Neural crest cell (in vitro differentiated cells): ENCODE data around the gene DNAH6. TPM values are rescaled to one million over a fixed set of nuclear protein-coding genes. Genes with fewer than 3 reads are reported as not detected.

Experiments
- DNase-seq: peaks from one replicate; pipeline ENCODE4 v3.0.0; 2021; ENCODE audit warnings: low read depth, mixed read lengths, low spot score
- H3K27ac Mint-ChIP-seq: one replicate; pipeline ENCODE4 v1.8.0; 2021; ENCODE audit warnings: mild to moderate bottlenecking, mixed read lengths; ENCODE audit not compliant: unreplicated experiment
- H3K27me3 Mint-ChIP-seq: 2 replicates; pipeline ENCODE4 v1.8.0; 2021; ENCODE audit warnings: low read depth, mild to moderate bottlenecking, mixed read lengths
- H3K36me3 Mint-ChIP-seq: 2 replicates; pipeline ENCODE4 v1.8.0; 2021; ENCODE audit warnings: low read depth, mild to moderate bottlenecking, mixed read lengths
- H3K4me1 Mint-ChIP-seq: 2 replicates; pipeline ENCODE4 v1.8.0; 2021; ENCODE audit warnings: mixed read lengths
- H3K4me3 Mint-ChIP-seq: one replicate; pipeline ENCODE4 v1.8.0; 2021; ENCODE audit warnings: mild to moderate bottlenecking, mixed read lengths
- H3K9me3 Mint-ChIP-seq: 2 replicates; pipeline ENCODE4 v1.8.0; 2021; ENCODE audit warnings: mixed read lengths
- CTCF ChIP-seq: fragments of 200-600 bp; sonication (generic); conservative IDR thresholded peaks from 2 replicates; pipeline ENCODE4 v1.5.0; 2021; ENCODE audit warnings: antibody characterized with exemption, mild to moderate bottlenecking
- total RNA-seq: library from RNA; stranded (reverse); gene quantifications from 2 replicates; pipeline ENCODE4 v1.2.1, GENCODE V29; 2021

DNAH6 gene
- total RNA-seq, 1 donor from 2014 or later = 2.8 TPM

- no peak for TF ChIP-seq CTCF
- Mint-ChIP-seq H3K36me3 (no peaks in the 10 kb centered on the region), H3K27ac (no peak overlapping the region), H3K9me3 (no peaks in the 10 kb centered on the region), H3K4me1 (no peaks in the 10 kb centered on the region), H3K4me3 (no peak overlapping the region), H3K27me3 (no peaks in the 10 kb centered on the region)
- DNase-seq = no peak
Observed at GRCh38 chr2:84493514-84493913, 22.8 kb upstream of the DNAH6 start.

DNA sequence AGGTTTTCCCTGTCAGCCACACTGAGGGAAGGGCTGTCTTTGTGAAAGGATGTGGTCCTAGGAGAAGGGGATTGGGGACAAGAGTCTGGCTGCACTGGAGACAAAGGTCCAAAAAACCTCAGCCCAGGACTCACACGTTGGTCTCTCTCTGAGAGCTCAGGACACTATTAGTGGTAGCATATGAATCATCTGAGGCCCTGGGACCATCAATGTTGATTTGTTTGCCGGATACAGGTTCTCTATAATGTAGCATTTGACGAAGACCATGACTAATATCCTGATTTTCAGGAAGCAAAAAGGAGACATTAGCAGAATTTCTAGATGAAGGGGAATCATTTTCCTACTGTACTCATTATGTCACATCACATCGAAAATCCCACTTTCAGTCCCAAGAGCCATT lies 22.2 kb upstream of the DNAH6 start:
- H3K27ac Mint-ChIP-seq = no peak overlapping the region
- H3K4me3 Mint-ChIP-seq = no peak overlapping the region
- H3K27me3 Mint-ChIP-seq = peaks cover under 1% of the 10 kb centered on the region
- TF ChIP-seq CTCF = no peak
- peaks cover under 1% of the 10 kb centered on the region for H3K9me3 Mint-ChIP-seq
- H3K4me1 Mint-ChIP-seq = no peaks in the 10 kb centered on the region
- H3K36me3 Mint-ChIP-seq = no peaks in the 10 kb centered on the region
- no peak for DNase-seq

GRCh38 chr2:84495539-84496146 lies 20.7 kb upstream of the DNAH6 start:
- DNase-seq = peak; percentile 10
- no peaks in the 10 kb centered on the region for H3K4me1 Mint-ChIP-seq
- H3K4me3 Mint-ChIP-seq = no peak overlapping the region
- TF ChIP-seq CTCF = peak; percentile 82
- H3K9me3 Mint-ChIP-seq = peaks cover 3% of the 10 kb centered on the region
- no peaks in the 10 kb centered on the region for H3K36me3 Mint-ChIP-seq
- peaks cover 3% of the 10 kb centered on the region for H3K27me3 Mint-ChIP-seq
- no peak overlapping the region for H3K27ac Mint-ChIP-seq

GRCh38 chr2:84496386-84496785 lies 19.9 kb upstream of the DNAH6 start:
- H3K9me3 Mint-ChIP-seq = peaks cover 3% of the 10 kb centered on the region
- no peaks in the 10 kb centered on the region for H3K36me3 Mint-ChIP-seq

DNA sequence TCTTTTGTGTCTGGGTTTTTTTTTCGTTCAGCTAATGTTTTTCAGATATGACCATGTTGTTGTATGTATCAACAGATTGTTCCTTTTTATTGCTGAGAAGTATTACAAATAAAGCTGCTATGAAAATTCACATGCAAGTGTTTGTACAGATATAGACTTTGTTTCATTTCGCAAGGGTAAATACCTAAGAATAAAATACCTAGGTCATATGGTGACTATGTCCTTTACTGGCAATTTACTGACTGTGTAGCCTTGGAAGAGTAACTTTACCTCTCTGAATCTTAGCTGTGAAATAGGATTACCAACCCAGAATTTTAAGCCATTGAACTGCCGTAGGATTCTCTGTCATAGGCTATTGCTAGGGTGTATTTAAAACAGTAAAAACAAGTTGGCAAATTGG lies 19.0 kb upstream of the DNAH6 start:
- no peaks in the 10 kb centered on the region for H3K4me1 Mint-ChIP-seq
- no peak overlapping the region for H3K4me3 Mint-ChIP-seq
- H3K9me3 Mint-ChIP-seq = peaks cover 10% of the 10 kb centered on the region
- H3K27ac Mint-ChIP-seq = no peak overlapping the region
- no peak for TF ChIP-seq CTCF
- DNase-seq = no peak
- H3K36me3 Mint-ChIP-seq = no peaks in the 10 kb centered on the region
- H3K27me3 Mint-ChIP-seq = peaks cover 3% of the 10 kb centered on the region

More at GRCh38 chr2:84496386-84496785, 19.9 kb upstream of the DNAH6 start:
- no peak for TF ChIP-seq CTCF
- Mint-ChIP-seq H3K27me3 (peaks cover 3% of the 10 kb centered on the region), H3K4me1 (no peaks in the 10 kb centered on the region), H3K4me3 (no peak overlapping the region), H3K27ac (no peak overlapping the region)
- DNase-seq = no peak
